ENCODE measurements around the gene ATXN7.

GRCh38 chr3:63862804-63863149, 890 bp upstream of the ATXN7 start:
- TF ChIP-seq CTCF (IDR thresholded peaks at IDR 0.05), result no peak
- TF ChIP-seq POLR2A (IDR thresholded peaks at IDR 0.05), result no peak
